Natural killer cell treated with Interleukin-12 subunit alpha and Interleukin-12 subunit beta and Interleukin-15 and Interleukin-18, amount 100 ng/mL, for 72 hours (primary cell): ENCODE measurements around the gene COQ6. TPM values are rescaled to one million over a fixed set of nuclear protein-coding genes. Genes with fewer than 3 reads are reported as not detected.
"Not testable (repeated sequence)": the region's sequence is repeated elsewhere in the genome, so short reads cannot be mapped to it uniquely, and the experiment has no call there.

Experiments
- ATAC-seq, 2 donors: fragments of 150-1000 bp; cut with Tn5 transposase in 1 of 2; sonication (Bioruptor Pico), chemical (Tn5 transposase) in 1 of 2; 2 replicates each; pipeline ENCODE4 v1.10.0; 2021
- DNase-seq: peaks from one replicate; pipeline ENCODE4 v3.0.0; 2022; ENCODE audit warnings: low spot score
- H3K27ac Mint-ChIP-seq, 2 donors: 1 replicate in 1 of 2; 2 replicates in 1 of 2; pipeline ENCODE4 v1.8.0; 2022; ENCODE audit warnings: mixed read lengths in 2 of 2, mild to moderate bottlenecking in 1 of 2, moderate library complexity in 1 of 2
- H3K27me3 Mint-ChIP-seq, 2 donors: 1 replicate in 1 of 2; 2 replicates in 1 of 2; pipeline ENCODE4 v1.8.0; 2022; ENCODE audit warnings: mixed read lengths in 2 of 2
- H3K36me3 Mint-ChIP-seq: one replicate; pipeline ENCODE4 v1.8.0; 2022; ENCODE audit warnings: mixed read lengths
- H3K4me1 Mint-ChIP-seq, 2 donors: 1 replicate in 1 of 2; 2 replicates in 1 of 2; pipeline ENCODE4 v1.8.0; 2022; ENCODE audit warnings: low read depth in 2 of 2, mixed read lengths in 2 of 2, mild to moderate bottlenecking in 1 of 2
- H3K4me3 Mint-ChIP-seq: one replicate; pipeline ENCODE4 v1.8.0; 2022; ENCODE audit warnings: mixed read lengths
- H3K9me3 Mint-ChIP-seq: 2 replicates; pipeline ENCODE4 v1.8.0; 2022; ENCODE audit warnings: mixed read lengths
- total RNA-seq, 2 donors: library from RNA; stranded (reverse); gene quantifications; one replicate each; pipeline ENCODE4 v1.2.3, GENCODE V29; 2022

Gene COQ6
- total RNA-seq, 2 donors from 2014 or later = 20.0 to 23.5 TPM

- ATAC-seq (no peak), DNase-seq (no peak)
- H3K4me3 Mint-ChIP-seq = no peak overlapping the region
- H3K27ac Mint-ChIP-seq = no peak overlapping the region
- H3K27me3 Mint-ChIP-seq = no peaks in the 10 kb centered on the region
- H3K4me1 Mint-ChIP-seq = no peaks in the 10 kb centered on the region
- no peaks in the 10 kb centered on the region for H3K36me3 Mint-ChIP-seq
- H3K9me3 Mint-ChIP-seq = no peaks in the 10 kb centered on the region
Measured at GRCh38 chr14:73996731-73997107, 46.6 kb downstream of the COQ6 start.

DNA sequence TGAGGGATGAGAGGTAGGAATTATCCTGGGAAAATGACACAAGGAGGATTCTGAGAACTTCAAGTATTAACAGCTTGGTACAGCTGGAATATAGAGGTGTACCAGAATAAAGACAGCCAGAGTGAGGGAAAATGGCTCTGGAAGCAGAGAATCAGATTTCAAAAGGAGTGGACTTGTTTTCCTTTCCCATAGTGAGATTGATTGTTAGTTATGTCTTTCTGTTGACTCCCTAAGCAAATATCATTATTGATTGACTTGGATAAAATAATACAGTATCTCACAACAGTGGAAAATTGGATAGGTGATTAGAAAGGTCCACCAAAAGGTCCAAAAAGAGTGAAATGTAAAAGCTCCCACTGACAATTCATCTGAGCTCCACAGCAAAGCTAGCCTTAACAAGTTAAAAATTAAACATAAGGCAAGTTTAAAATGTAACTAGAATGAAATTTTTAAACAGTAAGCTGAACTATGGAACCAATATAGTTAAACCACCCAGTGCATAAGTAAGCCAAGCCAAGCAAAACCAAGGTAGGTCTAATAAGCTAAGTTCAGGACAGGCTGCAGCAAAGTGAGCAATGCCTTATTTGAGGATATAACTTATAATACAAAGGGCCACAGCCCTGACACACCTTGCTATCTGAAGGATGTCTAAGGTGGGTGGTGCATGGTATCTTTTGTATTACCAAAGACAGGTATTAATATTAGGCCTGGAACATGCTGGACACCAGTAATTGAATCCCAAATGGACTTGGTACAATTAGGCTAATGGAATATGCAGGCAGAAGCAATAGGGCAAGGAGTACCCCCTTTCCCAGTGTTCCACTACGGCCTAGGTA lies 47.2 kb downstream of the COQ6 start:
- Mint-ChIP-seq H3K9me3 (no peaks in the 10 kb centered on the region), H3K27ac (no peak overlapping the region), H3K36me3 (no peaks in the 10 kb centered on the region), H3K4me3 (no peak overlapping the region), H3K27me3 (no peaks in the 10 kb centered on the region), H3K4me1 (no peaks in the 10 kb centered on the region)
- ATAC-seq (no peak), DNase-seq (no peak)

GRCh38 chr14:73997944-73998447 lies 47.9 kb downstream of the COQ6 start:
- ATAC-seq (no peak), DNase-seq (no peak)
- Mint-ChIP-seq H3K36me3 (no peaks in the 10 kb centered on the region), H3K4me1 (no peaks in the 10 kb centered on the region), H3K4me3 (no peak overlapping the region), H3K9me3 (no peaks in the 10 kb centered on the region), H3K27ac (no peak overlapping the region), H3K27me3 (no peaks in the 10 kb centered on the region)

DNA sequence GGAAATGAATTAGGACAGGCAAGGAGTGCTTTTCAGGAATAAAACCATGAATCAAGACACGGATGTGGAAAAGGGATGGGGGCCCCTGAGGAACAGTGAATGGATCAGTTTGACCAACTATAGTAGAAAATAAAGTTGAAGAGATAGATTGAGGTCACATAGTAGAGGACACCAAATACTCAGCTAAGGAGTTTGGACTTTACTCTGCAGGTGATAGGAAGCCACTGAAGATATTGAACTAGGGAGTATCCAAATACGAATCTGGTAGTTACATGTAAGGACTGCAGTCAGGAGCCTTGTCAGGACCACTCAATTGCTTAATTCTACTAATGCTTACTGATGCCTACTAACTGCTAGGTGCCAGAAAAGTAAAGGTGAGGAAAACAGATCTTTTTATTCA lies 48.6 kb downstream of the COQ6 start:
- no peak overlapping the region for H3K4me3 Mint-ChIP-seq
- H3K27me3 Mint-ChIP-seq = no peaks in the 10 kb centered on the region
- H3K27ac Mint-ChIP-seq = no peak overlapping the region
- ATAC-seq (no peak), DNase-seq (no peak)
- H3K9me3 Mint-ChIP-seq = no peaks in the 10 kb centered on the region
- H3K4me1 Mint-ChIP-seq = no peaks in the 10 kb centered on the region
- H3K36me3 Mint-ChIP-seq = no peaks in the 10 kb centered on the region

- not testable (repeated sequence) for H3K4me3 Mint-ChIP-seq
Measured at GRCh38 chr14:74005664-74006063, 55.6 kb downstream of the COQ6 start.

DNA sequence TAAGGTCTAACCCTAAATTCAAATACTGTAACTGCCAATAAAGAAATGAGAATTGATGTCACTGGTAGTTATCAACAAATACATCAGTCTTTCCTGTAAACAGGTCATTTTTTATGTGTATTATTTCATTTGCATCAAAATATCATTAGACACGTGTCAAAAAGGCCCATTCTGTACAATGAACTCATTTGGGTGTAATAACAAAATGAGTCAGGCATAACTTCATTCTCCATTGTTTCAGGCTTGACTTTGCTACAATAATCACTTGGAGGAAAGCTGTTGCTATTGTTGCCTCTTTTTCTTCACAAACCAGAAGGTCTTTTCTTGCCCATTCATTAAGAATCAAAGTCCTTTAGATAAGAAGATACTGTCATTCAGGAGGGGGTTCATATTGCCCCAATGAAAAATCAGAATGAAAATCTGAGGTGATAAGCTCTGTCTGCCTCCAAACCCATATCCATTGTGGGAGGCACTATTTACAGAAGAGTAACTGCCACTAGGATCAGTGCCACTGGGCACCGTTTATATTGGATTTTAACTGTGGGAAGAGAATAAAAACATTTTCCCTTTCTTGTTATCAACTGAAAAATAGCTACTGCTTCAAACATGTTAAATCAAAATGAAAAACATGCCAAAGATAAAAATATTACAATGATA lies 58.9 kb downstream of the COQ6 start:
- H3K9me3 Mint-ChIP-seq = no peaks in the 10 kb centered on the region

More at GRCh38 chr14:74005664-74006063, 55.6 kb downstream of the COQ6 start:
- not testable (repeated sequence) for H3K9me3 Mint-ChIP-seq, H3K27ac Mint-ChIP-seq, H3K4me1 Mint-ChIP-seq, DNase-seq, ATAC-seq, H3K27me3 Mint-ChIP-seq, H3K36me3 Mint-ChIP-seq

More for the DNA sequence above, 58.9 kb downstream of the COQ6 start:
- Mint-ChIP-seq H3K36me3 (no peaks in the 10 kb centered on the region), H3K4me3 (no peak overlapping the region), H3K27me3 (no peaks in the 10 kb centered on the region), H3K4me1 (no peaks in the 10 kb centered on the region), H3K27ac (no peak overlapping the region)
- ATAC-seq (no peak), DNase-seq (no peak)

Other genes with a start within 250 kb of the COQ6 start
- gene PNMA1, start 235.9 kb upstream of the COQ6 start, total RNA-seq = 10 to 100 TPM; 18.9 to 32.2 TPM
- gene PTGR2, start 98.5 kb upstream of the COQ6 start, total RNA-seq = 1 to 10 TPM; 2.8 to 4.6 TPM
- 10 to 100 TPM; 71.6 to 74.1 TPM for gene ZNF410, start 63.4 kb upstream of the COQ6 start, total RNA-seq
- 1 to 10 TPM; 2.7 to 3.8 TPM for gene FAM161B, start 208 bp upstream of the COQ6 start, total RNA-seq
- 10 to 100 TPM; 11.5 to 15.5 TPM for gene ENTPD5, start 69.0 kb downstream of the COQ6 start, total RNA-seq
- 1 to 10 TPM in 1 of 2 donors, under 1 TPM in 1; 0.48 to 2.1 TPM for gene BBOF1, start 69.0 kb downstream of the COQ6 start, total RNA-seq
- gene ALDH6A1, start 134.2 kb downstream of the COQ6 start, total RNA-seq = 10 to 100 TPM in 1 of 2 donors, 1 to 10 TPM in 1; 5.5 to 11.4 TPM
- gene LIN52, start 134.7 kb downstream of the COQ6 start, total RNA-seq = 10 to 100 TPM; 20.7 TPM